22Rv1 (cell line): ENCODE results near the gene MT4.
A peak's percentile ranks its signal among the peaks of the same experiment; 100 is the strongest.

Experiments used
- H3K27ac ChIP-seq: fragments of 450-650 bp; 2 replicates; pipeline ENCODE4 v1.5.1; 2017
- CTCF ChIP-seq: fragments of 450-650 bp; IDR thresholded peaks from 2 replicates; pipeline ENCODE4 v1.5.1; 2017; ENCODE audit warnings: mild to moderate bottlenecking
- ZFX ChIP-seq: fragments of 450-650 bp; IDR thresholded peaks from 2 replicates; pipeline ENCODE4 v1.6.1; 2017; ENCODE audit warnings: antibody characterized with exemption, borderline replicate concordance

MT4 gene

DNA sequence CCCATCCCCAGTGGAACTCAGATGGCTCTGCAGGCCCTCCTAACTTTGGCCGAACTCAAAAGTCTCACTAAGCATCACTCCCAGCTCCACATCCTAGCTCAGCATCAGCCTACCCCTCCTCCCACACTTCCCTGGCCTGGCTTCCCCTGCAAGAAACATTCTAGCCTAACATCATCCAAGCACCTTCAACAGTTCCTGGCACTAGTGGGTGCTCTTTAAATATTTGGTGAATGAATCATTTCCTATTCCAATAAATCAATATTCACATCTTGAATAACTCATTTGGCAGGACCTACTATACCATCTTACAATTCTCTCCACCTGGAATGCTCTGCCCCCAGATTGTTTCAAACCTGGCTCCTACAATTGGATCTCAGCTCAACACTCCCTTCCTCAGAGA, 34.0 kb upstream of the MT4 start:
- TF ChIP-seq CTCF: no peak
- no peak for TF ChIP-seq ZFX
- no peak overlapping the region for H3K27ac ChIP-seq

DNA sequence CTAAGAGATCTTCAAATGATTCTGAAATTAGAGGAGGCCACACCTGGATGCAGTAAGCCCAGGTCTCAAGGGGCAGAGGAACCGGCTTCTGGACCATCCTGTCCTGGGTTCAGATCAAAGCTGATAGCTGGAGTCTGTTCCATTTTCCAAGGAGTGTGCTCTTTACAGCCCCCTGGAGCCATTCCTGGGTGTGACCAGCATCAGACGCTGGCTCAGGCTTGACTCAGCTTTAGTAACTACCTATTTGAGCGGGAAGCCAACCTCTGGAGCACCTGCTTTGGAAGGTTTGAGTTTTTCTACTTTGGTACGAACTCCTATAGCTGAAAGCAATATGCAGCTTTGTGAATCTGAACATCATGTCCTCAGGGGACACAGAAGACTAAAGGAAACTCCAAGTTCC, 32.2 kb upstream of the MT4 start:
- H3K27ac ChIP-seq: no peak overlapping the region
- no peak for TF ChIP-seq ZFX
- peak; percentile 36 for TF ChIP-seq CTCF

GRCh38 chr16:56534847-56535383, 30.0 kb upstream of the MT4 start:
- peak; percentile 52 for TF ChIP-seq CTCF
- no peak for TF ChIP-seq ZFX
- H3K27ac ChIP-seq: no peak overlapping the region

DNA sequence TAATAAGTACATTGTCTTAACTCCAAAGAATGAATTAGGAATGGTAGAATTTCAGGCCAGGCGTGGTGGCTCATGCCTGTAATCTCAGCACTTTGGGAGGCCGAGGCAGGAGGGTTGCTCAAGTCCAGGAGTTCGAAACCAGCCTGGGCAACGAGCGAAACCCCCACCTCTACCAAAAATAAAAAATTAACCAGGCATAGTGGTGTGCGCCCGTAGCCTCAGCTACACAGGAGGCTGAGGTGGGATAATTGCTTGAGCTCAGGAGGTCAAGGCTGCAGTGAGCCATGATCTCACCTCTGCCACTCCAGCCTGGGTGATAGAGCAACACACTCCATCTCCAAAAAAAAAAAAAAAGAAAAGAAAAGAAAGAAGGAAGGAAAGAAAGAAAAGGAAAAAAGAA, 26.5 kb upstream of the MT4 start:
- no peak for TF ChIP-seq ZFX
- no peak for TF ChIP-seq CTCF

GRCh38 chr16:56539656-56540055, 25.2 kb upstream of the MT4 start:
- H3K27ac ChIP-seq: no peak overlapping the region
- no peak for TF ChIP-seq ZFX
- TF ChIP-seq CTCF: no peak

More for the DNA sequence above, 26.5 kb upstream of the MT4 start:
- H3K27ac ChIP-seq: no peak overlapping the region

DNA sequence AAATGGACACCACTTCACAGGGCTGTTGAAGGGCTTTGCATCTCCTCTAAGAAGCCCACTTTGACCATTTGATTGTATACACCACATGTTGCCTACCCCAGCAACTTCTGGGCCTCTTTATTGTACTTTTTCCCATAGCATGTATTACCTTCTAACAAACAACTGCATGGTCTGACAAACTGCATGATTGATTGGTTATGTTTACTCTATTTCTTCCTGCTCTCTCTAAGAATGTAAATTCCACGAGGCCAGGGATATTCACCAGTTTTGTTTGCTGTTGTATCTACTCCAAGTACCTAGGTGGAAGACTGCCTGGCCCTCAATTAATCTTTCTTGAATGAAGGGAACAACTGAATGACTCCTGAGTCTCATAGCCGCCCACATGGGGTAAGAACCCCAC, 22.8 kb upstream of the MT4 start:
- TF ChIP-seq CTCF (no peak), ZFX (no peak)
- H3K27ac ChIP-seq: no peak overlapping the region

DNA sequence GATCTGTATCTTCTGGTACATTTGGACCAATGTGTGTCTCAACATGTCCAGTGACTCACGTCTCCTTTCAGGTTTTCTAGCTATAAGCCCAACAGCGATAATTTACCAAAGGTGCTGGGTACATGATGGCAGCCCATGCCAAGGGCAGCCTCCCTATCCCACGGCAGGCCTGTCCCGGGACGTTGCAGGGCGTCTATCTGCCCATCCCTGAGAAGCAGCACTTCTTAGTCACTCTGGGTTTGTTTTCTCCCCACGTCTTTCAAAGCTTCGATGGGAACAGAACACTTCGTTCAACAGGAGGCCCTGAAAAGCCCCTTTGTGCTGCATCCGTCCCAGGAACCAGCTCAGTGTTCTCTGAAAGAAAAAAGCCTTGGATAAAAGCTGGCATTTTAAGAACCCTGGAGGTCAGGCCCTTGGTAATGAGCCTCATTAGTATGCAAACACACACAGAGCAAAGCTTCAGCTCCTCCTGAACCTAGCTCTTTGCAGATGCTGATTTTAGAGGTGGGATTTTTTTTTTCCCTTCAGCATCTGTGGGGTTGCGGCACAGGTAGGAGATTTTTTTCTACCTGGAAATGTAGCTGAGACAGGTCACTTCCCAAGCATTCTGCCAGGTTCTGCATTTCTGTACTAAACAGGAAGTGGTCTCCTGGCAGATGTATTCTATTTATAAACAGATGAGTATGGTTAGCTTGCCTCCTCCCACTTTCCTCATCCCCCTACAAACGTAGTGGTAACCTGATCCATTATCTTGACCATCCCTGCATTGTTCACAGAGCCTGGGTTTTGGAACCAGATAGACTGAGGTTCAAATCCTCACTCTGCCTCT, 17.5 kb upstream of the MT4 start:
- no peak for TF ChIP-seq CTCF
- TF ChIP-seq ZFX: no peak
- H3K27ac ChIP-seq: no peak overlapping the region
